ENCODE data around the gene DIS3. TPM values are rescaled to one million over a fixed set of nuclear protein-coding genes. Genes with fewer than 3 reads are reported as not detected.
A peak's percentile ranks its signal among the peaks of the same experiment; 100 is the strongest.

DIS3 gene
- total RNA-seq, 4 donors from 2014 or later = 30.0 to 34.4 (median 32.5) TPM

- intact Hi-C loops (cut with DNase I) = no loop called here
- Histone ChIP-seq H3K27me3 (no peaks in the 10 kb centered on the region), H3K27ac (peak overlapping the region in 2 of 3 donors; percentile 1 to 41), H3K4me1 (no peaks in the 10 kb centered on the region), H3K4me3 (replicated peaks in 1 of 3) (no peak overlapping the region), H3K9me3 (no peaks in the 10 kb centered on the region), H3K36me3 (peaks cover 78 to 80% of the 10 kb centered on the region in 2 donors)
- TF ChIP-seq POLR2A (IDR thresholded peaks at IDR 0.05) (no peak), CTCF (IDR thresholded peaks at IDR 0.05) (no peak)
- DNase-seq = no peak
- 76 to 84% methylated on average over 2 of the region's 2 CpGs for WGBS, 2 donors
Observed at GRCh38 chr13:72763411-72763810, 18.3 kb downstream of the DIS3 start.

GRCh38 chr13:72760189-72760588, 21.5 kb downstream of the DIS3 start:
- intact Hi-C loops (cut with DNase I) = no loop called here
- no peak for DNase-seq
- Histone ChIP-seq H3K27me3 (no peaks in the 10 kb centered on the region), H3K4me3 (replicated peaks in 1 of 3) (no peak overlapping the region), H3K4me1 (no peaks in the 10 kb centered on the region), H3K27ac (no peak overlapping the region), H3K9me3 (no peaks in the 10 kb centered on the region), H3K36me3 (peaks cover 62 to 71% of the 10 kb centered on the region in 2 donors)
- WGBS, 2 donors = 79 to 84% methylated on average over 3 of the region's 3 CpGs
- TF ChIP-seq CTCF (IDR thresholded peaks at IDR 0.05) (no peak), POLR2A (IDR thresholded peaks at IDR 0.05) (no peak)

- H3K4me1 ChIP-seq = no peaks in the 10 kb centered on the region
- TF ChIP-seq POLR2A (IDR thresholded peaks at IDR 0.05) (no peak), CTCF (IDR thresholded peaks at IDR 0.05) (no peak)
- H3K36me3 ChIP-seq = peaks cover 59 to 60% of the 10 kb centered on the region in 2 donors
- H3K4me3 ChIP-seq (replicated peaks in 1 of 3) = no peak overlapping the region
- intact Hi-C loops (cut with DNase I) = no loop called here
- H3K27ac ChIP-seq = no peak overlapping the region
- no peaks in the 10 kb centered on the region for H3K27me3 ChIP-seq
- no peak for DNase-seq
- 74 to 75% methylated on average over 4 of the region's 4 CpGs for whole genome bisulfite sequencing, 2 donors
- no peaks in the 10 kb centered on the region for H3K9me3 ChIP-seq
Observed at GRCh38 chr13:72757792-72758535, 23.7 kb downstream of the DIS3 start.

- 90 to 93% methylated on average over 6 of the region's 6 CpGs for WGBS, 2 donors
- no peak for DNase-seq
- TF ChIP-seq CTCF (IDR thresholded peaks at IDR 0.05) (no peak), POLR2A (IDR thresholded peaks at IDR 0.05) (no peak)
- Histone ChIP-seq H3K4me1 (no peaks in the 10 kb centered on the region), H3K9me3 (no peaks in the 10 kb centered on the region), H3K27ac (no peak overlapping the region), H3K27me3 (no peaks in the 10 kb centered on the region), H3K36me3 (peaks cover 27 to 30% of the 10 kb centered on the region in 2 donors), H3K4me3 (replicated peaks in 1 of 3) (no peak overlapping the region)
- intact Hi-C loops (cut with DNase I) = no loop called here
Observed at GRCh38 chr13:72754111-72754510, 27.6 kb downstream of the DIS3 start.

- no peak for DNase-seq
- no peaks in the 10 kb centered on the region for H3K9me3 ChIP-seq
- no peaks in the 10 kb centered on the region for H3K27me3 ChIP-seq
- intact Hi-C loops (cut with DNase I) = no loop called here
- H3K4me1 ChIP-seq = peaks cover 0 to 3% of the 10 kb centered on the region in 2 donors
- peaks cover 11 to 19% of the 10 kb centered on the region in 2 donors for H3K36me3 ChIP-seq
- H3K4me3 ChIP-seq (replicated peaks in 1 of 3) = no peak overlapping the region
- H3K27ac ChIP-seq = no peak overlapping the region
- no peak for TF ChIP-seq CTCF (IDR thresholded peaks at IDR 0.05)
- no peak for TF ChIP-seq POLR2A (IDR thresholded peaks at IDR 0.05)
Observed at GRCh38 chr13:72751220-72751619, 30.5 kb downstream of the DIS3 start.
